A673 (cell line): ENCODE results near the gene AGMO.

Source experiments
- CTCF ChIP-seq: fragments of 300-800, 200-600 bp; sonication (generic); conservative IDR thresholded peaks from 2 replicates; pipeline ENCODE4 v1.5.1; 2017; ENCODE audit warnings: low read depth, mild to moderate bottlenecking, antibody characterized with exemption, low read length, moderate library complexity, mixed read lengths
- EZH2 ChIP-seq: fragments of 200-600 bp; sonication (generic); IDR thresholded peaks from 2 replicates; pipeline ENCODE4 v1.6.1; 2017; ENCODE audit warnings: borderline replicate concordance, low read depth, mild to moderate bottlenecking, mixed read lengths, antibody characterized with exemption, low read length; ENCODE audit not compliant: poor library complexity, severe bottlenecking

GRCh38 chr7:15554744-15555143 is 7.1 kb downstream of the AGMO start:
- TF ChIP-seq EZH2 (no peak), CTCF (no peak)
